ENCODE measurements around the gene BSN.

Gene BSN

DNA sequence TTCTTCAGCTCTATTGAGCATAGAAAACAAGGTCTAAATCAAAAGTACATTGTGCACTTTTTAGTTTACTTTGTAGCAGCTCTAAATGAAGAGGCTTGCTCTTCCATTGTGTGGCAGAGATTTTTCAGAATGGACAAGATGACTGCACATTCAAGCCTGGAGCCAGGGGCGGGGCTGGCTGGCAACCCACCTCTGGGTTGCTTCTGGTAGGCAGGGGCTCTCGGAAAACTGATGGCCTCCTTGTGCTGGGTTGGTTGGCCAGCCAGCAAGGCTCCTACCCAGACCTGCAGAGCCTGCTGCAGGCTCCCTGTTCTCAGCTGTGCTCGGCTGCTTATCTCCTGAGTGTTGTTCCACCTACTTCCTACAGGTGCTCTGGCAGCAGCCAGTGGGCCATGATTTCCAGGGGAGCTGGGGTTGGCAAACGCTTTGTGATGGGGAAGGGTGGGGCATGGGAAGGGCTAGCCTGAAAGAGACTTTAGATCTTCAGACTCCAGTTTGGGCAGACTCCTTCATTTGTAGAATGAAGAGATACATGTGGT is 8.8 kb downstream of the BSN start:
- TF ChIP-seq, protein P1, sequence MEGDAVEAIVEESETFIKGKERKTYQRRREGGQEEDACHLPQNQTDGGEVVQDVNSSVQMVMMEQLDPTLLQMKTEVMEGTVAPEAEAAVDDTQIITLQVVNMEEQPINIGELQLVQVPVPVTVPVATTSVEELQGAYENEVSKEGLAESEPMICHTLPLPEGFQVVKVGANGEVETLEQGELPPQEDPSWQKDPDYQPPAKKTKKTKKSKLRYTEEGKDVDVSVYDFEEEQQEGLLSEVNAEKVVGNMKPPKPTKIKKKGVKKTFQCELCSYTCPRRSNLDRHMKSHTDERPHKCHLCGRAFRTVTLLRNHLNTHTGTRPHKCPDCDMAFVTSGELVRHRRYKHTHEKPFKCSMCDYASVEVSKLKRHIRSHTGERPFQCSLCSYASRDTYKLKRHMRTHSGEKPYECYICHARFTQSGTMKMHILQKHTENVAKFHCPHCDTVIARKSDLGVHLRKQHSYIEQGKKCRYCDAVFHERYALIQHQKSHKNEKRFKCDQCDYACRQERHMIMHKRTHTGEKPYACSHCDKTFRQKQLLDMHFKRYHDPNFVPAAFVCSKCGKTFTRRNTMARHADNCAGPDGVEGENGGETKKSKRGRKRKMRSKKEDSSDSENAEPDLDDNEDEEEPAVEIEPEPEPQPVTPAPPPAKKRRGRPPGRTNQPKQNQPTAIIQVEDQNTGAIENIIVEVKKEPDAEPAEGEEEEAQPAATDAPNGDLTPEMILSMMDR (IDR thresholded peaks at IDR 0.05; ENCODE audit: poor library complexity, severe bottlenecking): no peak
- Histone ChIP-seq H3K9me3 (ENCODE audit: severe bottlenecking) (no peaks in the 10 kb centered on the region), H3K27ac (ENCODE audit: poor library complexity, severe bottlenecking) (no peak overlapping the region), H3K36me3 (ENCODE audit: low read depth) (no peaks in the 10 kb centered on the region), H3K27me3 (ENCODE audit: insufficient read depth, poor library complexity, severe bottlenecking) (no peaks in the 10 kb centered on the region), H3K4me1 (ENCODE audit: insufficient read depth, poor library complexity, severe bottlenecking) (no peaks in the 10 kb centered on the region), H3K4me3 (ENCODE audit: severe bottlenecking) (no peak overlapping the region)
- DNase-seq (ENCODE audit: low spot score) (no peak), ATAC-seq (ENCODE audit: low read depth) (peak; percentile 29; the same call in 1 of the 3 replicates)

DNA sequence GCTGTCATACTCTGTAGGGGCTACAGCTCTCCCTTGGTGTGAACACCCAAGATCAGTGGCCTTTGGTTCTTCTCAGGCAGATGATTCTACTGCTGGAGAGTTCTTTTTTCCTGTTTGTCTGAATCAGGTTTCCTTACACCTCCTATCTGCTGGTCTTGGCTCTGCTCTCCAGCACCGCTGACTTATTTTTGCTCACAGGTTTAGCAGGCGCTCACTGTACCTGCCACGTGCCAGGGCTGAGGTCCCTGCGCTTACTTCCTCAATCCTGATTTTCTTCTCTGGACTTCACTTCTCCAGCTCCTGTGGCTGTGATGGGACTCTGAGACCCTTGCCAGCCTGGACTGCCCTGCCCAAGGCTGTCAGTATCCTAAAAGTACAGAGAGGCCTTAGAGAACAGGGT is 9.5 kb downstream of the BSN start:
- no peaks in the 10 kb centered on the region for H3K9me3 ChIP-seq (ENCODE audit: severe bottlenecking)
- no peak overlapping the region for H3K27ac ChIP-seq (ENCODE audit: poor library complexity, severe bottlenecking)
- TF ChIP-seq, protein P1 (IDR thresholded peaks at IDR 0.05; ENCODE audit: poor library complexity, severe bottlenecking): no peak
- H3K27me3 ChIP-seq (ENCODE audit: insufficient read depth, poor library complexity, severe bottlenecking): no peaks in the 10 kb centered on the region
- no peak for ATAC-seq (ENCODE audit: low read depth)
- no peak overlapping the region for H3K4me3 ChIP-seq (ENCODE audit: severe bottlenecking)
- no peak for DNase-seq (ENCODE audit: low spot score)
- no peaks in the 10 kb centered on the region for H3K4me1 ChIP-seq (ENCODE audit: insufficient read depth, poor library complexity, severe bottlenecking)
- H3K36me3 ChIP-seq (ENCODE audit: low read depth): no peaks in the 10 kb centered on the region

DNA sequence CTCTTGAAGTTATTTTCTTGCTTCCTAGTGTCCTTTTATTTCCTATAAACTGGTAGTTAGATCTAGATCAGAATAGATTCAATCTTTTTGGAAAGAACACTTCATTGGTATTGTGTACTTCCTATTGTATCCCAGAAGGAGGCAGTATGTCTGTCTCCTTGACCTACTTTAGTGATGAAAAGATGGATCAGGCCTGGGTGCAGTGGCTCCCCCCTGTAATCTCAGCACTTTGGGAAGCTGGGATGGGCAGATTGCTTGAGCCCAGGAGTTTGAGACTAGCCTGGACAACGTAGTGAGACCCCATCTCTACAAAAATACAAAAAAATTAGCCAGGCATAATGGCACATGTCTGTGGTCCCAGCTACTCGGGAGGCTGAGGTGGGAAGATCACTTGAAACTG is 12.0 kb downstream of the BSN start:
- Histone ChIP-seq H3K4me3 (ENCODE audit: severe bottlenecking) (no peak overlapping the region), H3K4me1 (ENCODE audit: insufficient read depth, poor library complexity, severe bottlenecking) (no peaks in the 10 kb centered on the region), H3K9me3 (ENCODE audit: severe bottlenecking) (no peaks in the 10 kb centered on the region), H3K36me3 (ENCODE audit: low read depth) (no peaks in the 10 kb centered on the region), H3K27me3 (ENCODE audit: insufficient read depth, poor library complexity, severe bottlenecking) (no peaks in the 10 kb centered on the region), H3K27ac (ENCODE audit: poor library complexity, severe bottlenecking) (no peak overlapping the region)
- TF ChIP-seq, protein P1 (IDR thresholded peaks at IDR 0.05; ENCODE audit: poor library complexity, severe bottlenecking): no peak
- no peak for DNase-seq (ENCODE audit: low spot score)
- no peak for ATAC-seq (ENCODE audit: low read depth)

DNA sequence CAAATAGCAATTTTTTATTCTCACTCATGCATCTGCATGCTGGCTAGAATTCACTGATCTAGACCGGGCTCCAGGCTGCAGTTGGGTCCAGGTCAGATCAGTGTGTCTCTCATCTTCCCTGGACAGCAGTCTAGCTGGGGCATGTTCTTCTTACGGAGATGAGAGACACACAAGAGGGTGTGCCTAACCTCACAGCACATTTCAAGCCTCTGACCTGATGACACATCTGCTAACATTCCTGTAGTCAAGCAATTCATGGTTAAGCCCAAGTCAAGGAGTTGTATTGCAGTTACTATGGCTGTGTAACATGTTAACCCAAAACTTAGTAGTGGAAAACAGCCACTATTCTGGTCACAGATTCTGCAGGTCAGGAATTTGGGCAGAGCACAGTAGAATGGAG is 13.1 kb downstream of the BSN start:
- no peaks in the 10 kb centered on the region for H3K27me3 ChIP-seq (ENCODE audit: insufficient read depth, poor library complexity, severe bottlenecking)
- peak; percentile 35; the same call in 1 of the 3 replicates for ATAC-seq (ENCODE audit: low read depth)
- DNase-seq (ENCODE audit: low spot score): no peak
- TF ChIP-seq, protein P1 (IDR thresholded peaks at IDR 0.05; ENCODE audit: poor library complexity, severe bottlenecking): no peak
- H3K4me1 ChIP-seq (ENCODE audit: insufficient read depth, poor library complexity, severe bottlenecking): no peaks in the 10 kb centered on the region
- no peaks in the 10 kb centered on the region for H3K36me3 ChIP-seq (ENCODE audit: low read depth)
- no peaks in the 10 kb centered on the region for H3K9me3 ChIP-seq (ENCODE audit: severe bottlenecking)
- no peak overlapping the region for H3K4me3 ChIP-seq (ENCODE audit: severe bottlenecking)
- no peak overlapping the region for H3K27ac ChIP-seq (ENCODE audit: poor library complexity, severe bottlenecking)

DNA sequence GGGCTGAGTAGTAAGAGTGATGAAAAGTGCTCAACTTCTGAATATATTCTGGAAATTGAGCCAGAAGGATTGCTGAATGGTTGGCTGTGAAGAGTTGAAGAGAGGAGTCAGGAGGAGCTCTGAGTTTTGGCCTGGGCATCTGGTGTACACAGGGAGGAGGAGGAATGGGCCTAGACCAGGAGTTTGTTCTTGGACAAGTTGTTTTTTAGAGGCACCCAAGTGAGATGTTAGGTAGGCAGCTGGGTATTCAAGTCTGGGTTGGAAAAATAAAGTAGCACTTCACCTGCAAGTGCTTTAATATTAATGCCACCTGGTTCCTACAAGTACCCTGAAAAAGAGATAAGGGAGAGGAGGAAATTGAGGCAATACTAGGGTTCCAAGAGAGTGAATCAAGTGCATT is 14.7 kb downstream of the BSN start:
- H3K4me3 ChIP-seq (ENCODE audit: severe bottlenecking): no peak overlapping the region
- H3K4me1 ChIP-seq (ENCODE audit: insufficient read depth, poor library complexity, severe bottlenecking): no peaks in the 10 kb centered on the region
- H3K27ac ChIP-seq (ENCODE audit: poor library complexity, severe bottlenecking): no peak overlapping the region
- DNase-seq (ENCODE audit: low spot score): no peak
- no peaks in the 10 kb centered on the region for H3K9me3 ChIP-seq (ENCODE audit: severe bottlenecking)
- no peak for ATAC-seq (ENCODE audit: low read depth)
- no peaks in the 10 kb centered on the region for H3K27me3 ChIP-seq (ENCODE audit: insufficient read depth, poor library complexity, severe bottlenecking)
- TF ChIP-seq, protein P1 (IDR thresholded peaks at IDR 0.05; ENCODE audit: poor library complexity, severe bottlenecking): no peak
- H3K36me3 ChIP-seq (ENCODE audit: low read depth): no peaks in the 10 kb centered on the region
